Panc1 (cell line): ENCODE results near the gene MAP2K4. TPM values are rescaled to one million over a fixed set of nuclear protein-coding genes. Genes with fewer than 3 reads are reported as not detected.

Source experiments
- ATAC-seq: fragments of 200-7000 bp; cut with Tn5 transposase; 2 replicates; pipeline ENCODE4 v1.9.1; 2020; ENCODE audit warnings: mild to moderate bottlenecking, moderate library complexity
- BruUV-seq: library from RNA; stranded (reverse); fragments of 400-500 nt; replicated peaks from 2 replicates; lab custom pipeline; 2021; lab: Mats Ljungman, UMichigan
- CTCF ChIA-PET: fragments of 300-600 bp; sonication (Branson Sonifier 250); formaldehyde crosslinking; loops from one replicate; lab custom pipeline; 2022; ENCODE audit warnings: antibody characterized with exemption; lab: Charles Lee
- POLR2A ChIA-PET: fragments of 300-600 bp; sonication (Branson Sonifier 250); formaldehyde crosslinking; loops from one replicate; lab custom pipeline; 2022; ENCODE audit warnings: antibody characterized with exemption; lab: Charles Lee
- DNase-seq: peaks from one replicate; pipeline ENCODE4 v3.0.0-alpha.2; 2010; ENCODE audit warnings: low read depth, low spot score
- H3K27ac ChIP-seq: 2 replicates; pipeline ENCODE4 v1.5.1; 2011; ENCODE audit warnings: mild to moderate bottlenecking, low read length, inconsistent platforms
- H3K27me3 ChIP-seq: fragments of 200-500 bp; sonication (Bioruptor generic); 2 replicates; pipeline ENCODE4 v1.6.0; 2014; ENCODE audit warnings: low read length, inconsistent platforms; ENCODE audit not compliant: control insufficient read depth, insufficient read depth
- H3K36me3 ChIP-seq: fragments of 200-500 bp; sonication (Bioruptor generic); 2 replicates; pipeline ENCODE4 v1.5.1; 2014; ENCODE audit warnings: inconsistent platforms, mild to moderate bottlenecking, low read length, moderate library complexity; ENCODE audit not compliant: control insufficient read depth, insufficient read depth
- H3K4me1 ChIP-seq: 2 replicates; pipeline ENCODE4 v1.5.1; 2011; ENCODE audit warnings: inconsistent platforms, mild to moderate bottlenecking, low read length, moderate library complexity; ENCODE audit not compliant: control insufficient read depth, insufficient read depth
- H3K4me3 ChIP-seq, 2 experiments: 2 replicates each; pipeline ENCODE4 v1.5.1; 2011 to 2012; ENCODE audit warnings: low read depth in 2 of 2, low read length in 2 of 2, mild to moderate bottlenecking in 2 of 2, inconsistent platforms in 1 of 2, moderate library complexity in 1 of 2
- H3K9me3 ChIP-seq: fragments of 200-500 bp; sonication (Bioruptor generic); 2 replicates; pipeline ENCODE4 v1.5.1; 2014; ENCODE audit warnings: low read depth, mild to moderate bottlenecking, inconsistent platforms, low read length, moderate library complexity; ENCODE audit not compliant: control insufficient read depth, insufficient read depth
- CTCF ChIP-seq: fragments of 450-650 bp; IDR thresholded peaks from 2 replicates; pipeline ENCODE4 v1.5.1; 2017; ENCODE audit warnings: mild to moderate bottlenecking
- POLR2AphosphoS5 ChIP-seq: IDR thresholded peaks from 2 replicates; pipeline ENCODE4 v1.6.1; 2012; ENCODE audit warnings: mild to moderate bottlenecking, low read depth, low read length, moderate library complexity
- REST ChIP-seq, 2 experiments: IDR thresholded peaks; 2 replicates each; pipeline ENCODE4 v1.6.1; 2011 to 2012; ENCODE audit warnings: low read depth in 2 of 2, control low read depth in 1 of 2, low read length in 1 of 2, mild to moderate bottlenecking in 1 of 2, moderate library complexity in 1 of 2; ENCODE audit not compliant: insufficient read depth in 1 of 2
- SIN3A ChIP-seq: IDR thresholded peaks from 2 replicates; pipeline ENCODE4 v1.6.1; 2012; ENCODE audit warnings: low read depth, mild to moderate bottlenecking, low read length, moderate library complexity, borderline replicate concordance; ENCODE audit not compliant: insufficient read depth
- TCF7L2 ChIP-seq: IDR thresholded peaks from 2 replicates; pipeline ENCODE4 v1.6.1; 2011; ENCODE audit warnings: mild to moderate bottlenecking, low read depth, low read length, inconsistent platforms
- in situ Hi-C: cut with HindIII; loops from 2 replicates; pipeline ENCODE4 v1.10.0; 2016; ENCODE audit warnings: low sequenced_read_pairs, low pct_unique_long_range_greater_than_20kb
- intact Hi-C: fragments of 100-400 bp; cut with micrococcal nuclease; formaldehyde crosslinking; loops from one replicate; pipeline ENCODE4 v1.10.0; 2022; ENCODE audit not compliant: unreplicated experiment
- total RNA-seq: library from RNA; stranded (reverse); gene quantifications from one replicate; pipeline ENCODE4 v1.2.1, GENCODE V29; 2021; ENCODE audit not compliant: unreplicated experiment

The MAP2K4 gene
- total RNA-seq, 1 experiment from 2014 or later = 16.8 TPM

GRCh38 chr17:11996722-11997146, 23.9 kb upstream of the MAP2K4 start:
- peak overlapping the region; percentile 83 to 88 for H3K4me3 ChIP-seq
- BruUV-seq = no TSS peak
- H3K27me3 ChIP-seq = no peaks in the 10 kb centered on the region
- no peaks in the 10 kb centered on the region; the same call in 1 of the 2 replicates for H3K36me3 ChIP-seq
- H3K9me3 ChIP-seq = no peaks in the 10 kb centered on the region
- TF ChIP-seq POLR2AphosphoS5 (no peak), REST (IDR thresholded peaks at IDR 0.05; ENCODE audit: insufficient read depth in 1 of 2, low read depth in 2 of 2, low read length in 1 of 2) (no peak), CTCF (no peak), SIN3A (no peak), TCF7L2 (no peak)
- intact Hi-C loops (no loop called here), in situ Hi-C loops (no loop called here)
- ATAC-seq (no peak), DNase-seq (no peak)
- H3K27ac ChIP-seq = peak overlapping the region; percentile 91
- ChIA-PET POLR2A (interaction anchor here (0.5 to 1.0 kb wide), 4 partner anchors 10 to 1211 kb away, joined by 3 to 8 read pairs (median 4); no protein-coding TSS in a partner anchor), CTCF (no interaction called here)
- no peaks in the 10 kb centered on the region; the same call in 1 of the 2 replicates for H3K4me1 ChIP-seq

GRCh38 chr17:11997147-11997971, 23.3 kb upstream of the MAP2K4 start, which contains the start of gene ZNF18:
Gene ZNF18 (minus strand): TSS chr17:11997475. CDS start chr17:11992829, 4,646 bp downstream.
- peak; percentile 93 for TF ChIP-seq POLR2AphosphoS5
- TF ChIP-seq REST (IDR thresholded peaks at IDR 0.05; ENCODE audit: insufficient read depth in 1 of 2, low read depth in 2 of 2, low read length in 1 of 2) = 0 out of 4 replicates have a peak, but pooled peaks of 1 of the 2 experiments have one; percentile 4
- TF ChIP-seq CTCF = no peak
- TF ChIP-seq TCF7L2 = no peak
- TF ChIP-seq SIN3A = 0 out of 2 replicates have a peak, but pooled peaks have one; percentile 2
- Histone ChIP-seq H3K9me3 (no peaks in the 10 kb centered on the region), H3K4me1 (no peaks in the 10 kb centered on the region; the same call in 1 of the 2 replicates), H3K36me3 (no peaks in the 10 kb centered on the region; the same call in 1 of the 2 replicates), H3K4me3 (peak within 1 kb of the TSS; percentile 83 to 88), H3K27ac (peak within 1 kb of the TSS; percentile 91), H3K27me3 (no peaks in the 10 kb centered on the region)
- POLR2A ChIA-PET = interaction anchor here (0.5 to 1.0 kb wide), 5 partner anchors 9 to 1212 kb away, joined by 3 to 8 read pairs (median 4); no protein-coding TSS in a partner anchor
- DNase-seq (peak; percentile 57), ATAC-seq (peak; percentile 99)
- in situ Hi-C loops (no loop called here), intact Hi-C loops (no loop called here)
- CTCF ChIA-PET = no interaction called here
- no TSS peak for BruUV-seq
